WI38 (cell line): ENCODE data around the gene SCAMP5.

Experiments
- H3K4me3 ChIP-seq: 2 replicates; pipeline ENCODE4 v1.5.1; 2011; ENCODE audit warnings: low read depth, mild to moderate bottlenecking, control low read depth, low read length
- TF ChIP-seq, protein P1 (sequence below): IDR thresholded peaks from 2 replicates; pipeline ENCODE4 v1.5.1; 2012; ENCODE audit warnings: low read depth, mild to moderate bottlenecking, control low read depth, low read length

The SCAMP5 gene

GRCh38 chr15:74956648-74957475, 38.5 kb upstream of the SCAMP5 start, which contains the start of gene RPP25:
TSS of gene RPP25 (minus strand) at chr15:74956772. CDS start at chr15:74956583, 189 bp downstream.
- TF ChIP-seq, protein P1, sequence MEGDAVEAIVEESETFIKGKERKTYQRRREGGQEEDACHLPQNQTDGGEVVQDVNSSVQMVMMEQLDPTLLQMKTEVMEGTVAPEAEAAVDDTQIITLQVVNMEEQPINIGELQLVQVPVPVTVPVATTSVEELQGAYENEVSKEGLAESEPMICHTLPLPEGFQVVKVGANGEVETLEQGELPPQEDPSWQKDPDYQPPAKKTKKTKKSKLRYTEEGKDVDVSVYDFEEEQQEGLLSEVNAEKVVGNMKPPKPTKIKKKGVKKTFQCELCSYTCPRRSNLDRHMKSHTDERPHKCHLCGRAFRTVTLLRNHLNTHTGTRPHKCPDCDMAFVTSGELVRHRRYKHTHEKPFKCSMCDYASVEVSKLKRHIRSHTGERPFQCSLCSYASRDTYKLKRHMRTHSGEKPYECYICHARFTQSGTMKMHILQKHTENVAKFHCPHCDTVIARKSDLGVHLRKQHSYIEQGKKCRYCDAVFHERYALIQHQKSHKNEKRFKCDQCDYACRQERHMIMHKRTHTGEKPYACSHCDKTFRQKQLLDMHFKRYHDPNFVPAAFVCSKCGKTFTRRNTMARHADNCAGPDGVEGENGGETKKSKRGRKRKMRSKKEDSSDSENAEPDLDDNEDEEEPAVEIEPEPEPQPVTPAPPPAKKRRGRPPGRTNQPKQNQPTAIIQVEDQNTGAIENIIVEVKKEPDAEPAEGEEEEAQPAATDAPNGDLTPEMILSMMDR = no peak
- H3K4me3 ChIP-seq = peak within 1 kb of the TSS; percentile 50

DNA sequence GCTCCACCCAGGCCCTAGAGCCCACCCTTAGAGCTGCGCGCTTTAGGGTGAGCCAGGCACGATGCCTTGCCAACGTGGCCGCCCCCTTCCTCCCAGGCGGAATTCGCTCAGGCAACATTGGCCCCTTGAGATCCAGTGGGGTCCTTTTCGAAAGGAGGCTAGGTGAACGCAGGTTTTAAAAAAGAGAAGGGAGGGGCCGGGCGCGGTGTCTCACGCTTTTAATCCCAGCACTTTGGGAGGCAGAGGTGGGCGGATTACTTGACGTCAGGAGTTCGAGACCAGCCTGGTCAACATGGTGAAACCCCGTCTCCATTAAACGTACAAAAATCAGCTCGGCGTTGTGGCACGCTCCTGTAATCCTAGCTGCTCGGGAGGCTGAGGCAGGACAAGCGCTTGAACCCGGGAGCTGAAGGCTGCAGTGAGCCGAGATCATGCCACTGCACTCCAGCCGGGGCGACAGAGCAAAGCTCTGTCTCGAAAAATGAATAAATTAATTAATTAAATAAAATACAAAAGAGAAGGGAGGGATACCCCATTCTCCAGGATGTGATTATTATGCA, 37.8 kb upstream of the SCAMP5 start:
- TF ChIP-seq, protein P1 = no peak
- no peak overlapping the region for H3K4me3 ChIP-seq

DNA sequence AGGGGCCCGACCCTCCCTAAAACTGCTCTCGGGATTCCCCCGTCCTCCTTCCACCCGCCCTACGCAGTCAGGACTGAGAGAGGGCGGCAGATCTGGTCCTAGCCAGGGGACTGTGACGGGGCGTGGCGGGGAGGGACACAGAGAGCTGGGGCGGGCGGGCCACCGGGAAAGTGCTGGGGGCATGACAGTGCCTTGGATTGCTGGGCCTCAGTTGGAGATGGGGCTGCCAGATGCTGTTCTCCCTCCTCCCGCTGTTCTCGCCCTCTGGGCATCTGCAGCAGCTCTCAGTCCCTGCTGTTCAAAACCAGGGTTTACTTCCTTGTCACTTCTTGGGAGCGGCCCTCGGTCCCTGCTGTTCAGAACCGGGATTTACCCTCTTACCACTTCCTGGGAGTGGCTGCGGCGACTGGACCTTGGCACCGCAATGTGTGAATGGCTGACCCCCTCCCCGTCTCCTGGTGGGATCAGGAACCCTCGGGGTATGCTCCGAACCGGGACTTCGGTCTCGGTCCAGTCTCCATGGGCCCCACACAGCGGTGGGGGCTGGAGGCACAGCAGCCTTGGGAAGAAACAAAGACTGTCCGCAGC, 36.9 kb upstream of the SCAMP5 start:
- no peak overlapping the region for H3K4me3 ChIP-seq
- TF ChIP-seq, protein P1 = no peak

DNA sequence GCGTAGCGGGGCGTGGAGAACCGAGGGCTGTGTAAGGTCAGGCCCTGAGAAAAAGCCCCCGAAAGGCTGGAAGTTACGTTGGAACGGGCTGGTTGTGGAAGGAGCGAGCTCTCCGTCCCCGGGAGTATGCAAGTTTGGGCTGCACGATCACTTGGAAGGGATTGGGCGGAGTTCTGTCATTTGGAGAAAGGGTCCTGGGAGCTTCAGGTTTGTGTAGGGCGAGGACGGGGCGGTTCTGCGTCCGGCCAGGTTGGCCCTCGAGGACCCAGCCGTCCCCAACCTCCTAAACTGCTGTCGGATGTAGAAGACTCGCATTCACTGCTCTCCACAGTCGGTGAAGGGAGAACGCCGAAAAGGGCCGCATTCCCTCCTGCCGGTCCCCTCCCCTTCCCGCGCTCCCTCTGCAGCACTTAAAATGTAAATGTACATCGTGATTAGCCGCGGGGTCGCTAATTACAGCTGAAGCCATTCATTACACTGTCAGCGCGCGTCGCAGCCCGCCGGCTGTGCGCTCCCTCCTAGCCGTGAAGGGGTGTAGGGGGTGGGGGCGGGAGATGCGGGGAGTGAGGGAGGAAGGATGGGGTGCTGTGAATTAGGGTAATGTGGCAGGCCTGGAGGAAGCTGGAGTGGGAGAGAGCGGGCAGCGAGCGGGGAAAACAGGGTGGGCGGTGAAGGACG, 36.3 kb upstream of the SCAMP5 start:
- TF ChIP-seq, protein P1 = no peak
- H3K4me3 ChIP-seq = no peak overlapping the region

- TF ChIP-seq, protein P1 = no peak
- no peak overlapping the region for H3K4me3 ChIP-seq
These were observed 35.8 kb upstream of the SCAMP5 start for GRCh38 chr15:74959586-74959939.

DNA sequence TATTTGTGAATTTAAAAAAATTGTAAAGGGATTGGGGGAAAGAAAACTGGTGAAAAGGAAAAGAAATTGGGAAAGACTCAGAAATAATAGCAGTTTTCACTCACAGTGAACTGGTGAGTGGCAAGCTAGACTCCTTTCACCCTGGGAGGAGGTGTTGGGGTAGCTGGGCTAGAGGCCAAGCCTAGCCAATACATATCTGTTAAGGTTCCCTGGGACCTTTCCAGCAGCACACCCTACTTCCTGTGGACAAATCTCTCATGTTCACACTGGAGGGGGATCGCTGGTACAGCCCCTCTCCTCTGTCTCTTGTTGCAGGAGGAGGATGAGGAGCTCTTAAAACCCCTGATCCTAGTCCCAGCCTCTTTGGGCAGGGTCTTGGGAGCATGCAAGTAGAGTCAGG, 35.1 kb upstream of the SCAMP5 start:
- TF ChIP-seq, protein P1 = no peak
- H3K4me3 ChIP-seq = no peak overlapping the region
